ENCODE measurements around the gene RPS6KA2.
"Not testable (repeated sequence)": the region's sequence is repeated elsewhere in the genome, so short reads cannot be mapped to it uniquely, and the experiment has no call there.

DNA sequence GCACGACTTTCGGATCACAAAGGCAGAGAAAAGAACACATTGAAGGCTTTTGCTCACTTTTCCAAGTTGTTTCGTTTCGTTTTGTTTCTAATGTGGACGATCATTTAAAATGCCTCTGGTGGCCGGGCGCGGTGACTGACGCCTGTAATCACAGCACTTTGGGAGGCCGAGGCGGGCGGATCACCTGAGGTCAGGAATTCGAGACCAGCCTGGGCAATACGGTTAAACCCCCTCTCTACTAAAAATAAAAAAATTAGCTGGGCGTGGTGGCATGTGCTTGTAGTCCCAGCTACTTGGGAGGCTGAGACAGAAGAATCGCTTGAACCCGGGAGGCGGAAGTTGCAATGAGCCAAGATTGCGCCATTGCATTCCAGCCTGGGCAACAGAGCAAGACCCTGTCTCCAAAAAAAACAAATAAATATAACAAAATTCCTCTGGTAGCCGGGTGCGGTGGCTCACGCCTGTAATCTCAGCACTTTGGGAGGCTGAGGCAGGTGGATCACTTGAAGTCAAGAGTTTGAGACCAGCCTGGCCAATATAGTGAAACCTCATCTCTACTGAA is 243.2 kb downstream of the RPS6KA2 start:
- TF ChIP-seq, protein P1, sequence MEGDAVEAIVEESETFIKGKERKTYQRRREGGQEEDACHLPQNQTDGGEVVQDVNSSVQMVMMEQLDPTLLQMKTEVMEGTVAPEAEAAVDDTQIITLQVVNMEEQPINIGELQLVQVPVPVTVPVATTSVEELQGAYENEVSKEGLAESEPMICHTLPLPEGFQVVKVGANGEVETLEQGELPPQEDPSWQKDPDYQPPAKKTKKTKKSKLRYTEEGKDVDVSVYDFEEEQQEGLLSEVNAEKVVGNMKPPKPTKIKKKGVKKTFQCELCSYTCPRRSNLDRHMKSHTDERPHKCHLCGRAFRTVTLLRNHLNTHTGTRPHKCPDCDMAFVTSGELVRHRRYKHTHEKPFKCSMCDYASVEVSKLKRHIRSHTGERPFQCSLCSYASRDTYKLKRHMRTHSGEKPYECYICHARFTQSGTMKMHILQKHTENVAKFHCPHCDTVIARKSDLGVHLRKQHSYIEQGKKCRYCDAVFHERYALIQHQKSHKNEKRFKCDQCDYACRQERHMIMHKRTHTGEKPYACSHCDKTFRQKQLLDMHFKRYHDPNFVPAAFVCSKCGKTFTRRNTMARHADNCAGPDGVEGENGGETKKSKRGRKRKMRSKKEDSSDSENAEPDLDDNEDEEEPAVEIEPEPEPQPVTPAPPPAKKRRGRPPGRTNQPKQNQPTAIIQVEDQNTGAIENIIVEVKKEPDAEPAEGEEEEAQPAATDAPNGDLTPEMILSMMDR (IDR thresholded peaks at IDR 0.05), result peak in 3 of 6 experiments; percentile 26 to 51 (median 36)
- TF ChIP-seq POLR2A (IDR thresholded peaks at IDR 0.05), result not testable (repeated sequence)
